Esophagus squamous epithelium (tissue), 5 donors: ENCODE results near the gene SLC1A4. TPM values are rescaled to one million over a fixed set of nuclear protein-coding genes. Genes with fewer than 3 reads are reported as not detected.

Experiments
- DNase-seq: peaks from one replicate; lab custom pipeline; 2025; lab: John Stamatoyannopoulos, UW
- H3K27ac ChIP-seq, 4 donors: fragments of 200-600 bp; sonication (generic); one replicate each; pipeline ENCODE4 v1.5.1; 2016 to 2019; ENCODE audit warnings: mild to moderate bottlenecking in 1 of 4
- H3K27me3 ChIP-seq, 4 donors: fragments of 200-600 bp; sonication (generic); 1 replicate in 3 of 4; 2 replicates in 1 of 4; pipeline versions ENCODE4 v1.5.1 to v1.6.0; 2017 to 2021; ENCODE audit warnings: antibody characterized with exemption in 1 of 4
- H3K36me3 ChIP-seq, 3 donors: fragments of 200-600 bp; sonication (generic); one replicate each; pipeline ENCODE4 v1.5.1; 2016 to 2019
- H3K4me1 ChIP-seq, 3 donors: fragments of 200-600 bp; sonication (generic); one replicate each; pipeline ENCODE4 v1.5.1; 2017 to 2019
- H3K4me3 ChIP-seq, 4 donors: fragments of 200-600 bp; sonication (generic); 1 replicate in 3 of 4; 2 replicates in 1 of 4; pipeline ENCODE4 v1.5.1; 2016 to 2019; ENCODE audit warnings: mild to moderate bottlenecking in 2 of 4, moderate library complexity in 1 of 4
- H3K9me3 ChIP-seq, 3 donors: fragments of 200-600 bp; sonication (generic); one replicate each; pipeline ENCODE4 v1.5.1; 2016 to 2019
- CTCF ChIP-seq, 6 experiments: fragments of 450-650 bp in 4 of 6; fragments of 200-600 bp in 2 of 6; sonication (generic) in 2 of 6; IDR thresholded peaks; one replicate each; pipeline ENCODE4 v1.5.1; 2016 to 2019; ENCODE audit warnings: antibody characterized with exemption in 6 of 6, mild to moderate bottlenecking in 4 of 6, moderate library complexity in 4 of 6
- POLR2A ChIP-seq, 4 donors: fragments of 450-650 bp; IDR thresholded peaks; one replicate each; pipeline ENCODE4 v1.6.1; 2017; ENCODE audit warnings: antibody characterized with exemption in 4 of 4, mild to moderate bottlenecking in 4 of 4, moderate library complexity in 3 of 4
- WGBS, 2 donors: methylation state at CpG; one replicate each; pipeline ENCODE4 v1.1.5; 2018; 5-methylcytosine and 5-hydroxymethylcytosine counted together
- intact Hi-C: fragments of 100-400 bp; cut with DNase I; formaldehyde crosslinking; loops from one replicate; pipeline ENCODE4 v1.15.0; 2022
- total RNA-seq, 4 donors: library from RNA; depleted of rRNA; stranded (reverse); fragments of >200 nt; gene quantifications; one replicate each; pipeline ENCODE4 v1.1.0, GENCODE V29; 2016
- donor health status: DM: yes; HTN: yes; CAD: no.

SLC1A4 gene
- total RNA-seq, 4 donors from 2014 or later, result 12.8 to 28.1 (median 14.3) TPM

DNA sequence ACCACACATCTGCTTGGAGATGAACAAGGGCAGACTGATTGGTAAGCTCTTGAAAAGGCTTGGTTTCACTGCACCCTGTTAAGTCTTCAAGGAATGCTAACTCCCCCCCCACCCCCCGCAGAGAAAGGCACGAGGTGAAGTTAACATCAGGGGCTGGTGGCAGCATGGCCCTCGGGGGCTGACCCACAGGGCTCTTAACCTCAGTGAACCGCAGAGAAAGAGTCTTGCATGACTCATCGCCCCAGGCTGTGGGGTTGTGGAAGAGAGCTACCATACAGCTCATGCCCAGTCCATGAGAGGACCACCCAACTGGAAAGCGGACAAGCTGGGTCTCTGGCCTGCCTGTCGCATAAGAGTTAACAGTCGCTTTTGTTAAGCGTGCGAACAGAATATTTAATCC lies 56.5 kb downstream of the SLC1A4 start:
- Histone ChIP-seq H3K36me3 (peaks cover 0 to 10% (median 0%) of the 10 kb centered on the region in 3 donors), H3K27ac (no peak overlapping the region), H3K4me1 (no peaks in the 10 kb centered on the region), H3K27me3 (no peaks in the 10 kb centered on the region), H3K4me3 (no peak overlapping the region), H3K9me3 (peaks cover 0 to 12% (median 10%) of the 10 kb centered on the region in 3 donors)
- TF ChIP-seq CTCF (IDR thresholded peaks at IDR 0.05), result no peak
- no peak for TF ChIP-seq POLR2A (IDR thresholded peaks at IDR 0.05)
- no peak for DNase-seq
- intact Hi-C loops, result no loop called here
- WGBS, 2 donors, result 81 to 87% methylated on average over 5 to 8 of the region's 10 CpGs

- Histone ChIP-seq H3K4me3 (no peak overlapping the region), H3K27ac (no peak overlapping the region), H3K36me3 (peaks cover 0 to 10% (median 0%) of the 10 kb centered on the region in 3 donors), H3K27me3 (no peaks in the 10 kb centered on the region), H3K4me1 (no peaks in the 10 kb centered on the region), H3K9me3 (peaks cover 0 to 12% (median 10%) of the 10 kb centered on the region in 3 donors)
- TF ChIP-seq CTCF (IDR thresholded peaks at IDR 0.05), result no peak
- TF ChIP-seq POLR2A (IDR thresholded peaks at IDR 0.05), result no peak
- no peak for DNase-seq
- intact Hi-C loops, result no loop called here
- 79 to 85% methylated on average over 8 of the region's 11 CpGs for WGBS, 2 donors
These were observed 57.6 kb downstream of the SLC1A4 start for GRCh38 chr2:65046633-65047407.

GRCh38 chr2:65049010-65049639 lies 59.9 kb downstream of the SLC1A4 start:
- Histone ChIP-seq H3K9me3 (peaks cover 0 to 6% (median 3%) of the 10 kb centered on the region in 3 donors), H3K27me3 (no peaks in the 10 kb centered on the region), H3K4me1 (no peaks in the 10 kb centered on the region), H3K4me3 (no peak overlapping the region), H3K27ac (no peak overlapping the region), H3K36me3 (peaks cover 0 to 4% (median 0%) of the 10 kb centered on the region in 3 donors)
- no peak for DNase-seq
- TF ChIP-seq CTCF (IDR thresholded peaks at IDR 0.05) (no peak), POLR2A (IDR thresholded peaks at IDR 0.05) (no peak)
- intact Hi-C loops, result no loop called here
- 80 to 100% methylated on average over 1 of the region's 1 CpG for WGBS, 2 donors

- Histone ChIP-seq H3K27ac (no peak overlapping the region), H3K4me3 (no peak overlapping the region), H3K9me3 (no peaks in the 10 kb centered on the region), H3K27me3 (no peaks in the 10 kb centered on the region), H3K36me3 (no peaks in the 10 kb centered on the region), H3K4me1 (peaks cover 6 to 11% (median 10%) of the 10 kb centered on the region in 3 donors)
- DNase-seq, result no peak
- intact Hi-C loops, result no loop called here
- TF ChIP-seq CTCF (IDR thresholded peaks at IDR 0.05), result no peak
- TF ChIP-seq POLR2A (IDR thresholded peaks at IDR 0.05), result no peak
- 70 to 90% methylated on average over 3 of the region's 3 CpGs for WGBS, 2 donors
These were observed 61.7 kb downstream of the SLC1A4 start for GRCh38 chr2:65050931-65051330.

DNA sequence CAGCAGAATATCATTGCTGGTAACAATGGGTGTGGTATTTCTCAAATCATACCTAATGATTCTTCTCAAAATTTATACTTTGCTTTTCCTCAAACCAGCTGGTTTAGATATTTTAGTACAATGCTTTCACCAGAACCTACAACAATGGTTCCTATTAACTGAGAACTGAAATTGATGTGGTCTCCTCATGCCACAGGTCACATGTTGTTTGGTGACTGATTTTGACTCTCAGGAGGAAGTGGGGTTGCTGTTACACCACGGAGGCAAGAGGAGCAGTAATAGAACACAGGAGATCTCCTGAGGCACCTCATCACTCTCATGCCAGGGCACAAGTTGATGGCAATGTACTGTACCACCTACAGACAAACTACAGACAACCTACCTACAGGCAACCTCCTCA lies 64.0 kb downstream of the SLC1A4 start:
- WGBS, 2 donors, result 14 to 30% methylated on average over 1 of the region's 1 CpG
- no peak overlapping the region for H3K4me3 ChIP-seq
- TF ChIP-seq CTCF (IDR thresholded peaks at IDR 0.05) (no peak), POLR2A (IDR thresholded peaks at IDR 0.05) (no peak)
- intact Hi-C loops, result no loop called here
- no peaks in the 10 kb centered on the region for H3K27me3 ChIP-seq
- no peaks in the 10 kb centered on the region for H3K36me3 ChIP-seq
- no peak for DNase-seq
- no peak overlapping the region for H3K27ac ChIP-seq
- H3K9me3 ChIP-seq, result no peaks in the 10 kb centered on the region
- peaks cover 9 to 25% (median 19%) of the 10 kb centered on the region in 3 donors for H3K4me1 ChIP-seq
